Measurements from ENCODE around the gene DTYMK.

DTYMK gene

DNA sequence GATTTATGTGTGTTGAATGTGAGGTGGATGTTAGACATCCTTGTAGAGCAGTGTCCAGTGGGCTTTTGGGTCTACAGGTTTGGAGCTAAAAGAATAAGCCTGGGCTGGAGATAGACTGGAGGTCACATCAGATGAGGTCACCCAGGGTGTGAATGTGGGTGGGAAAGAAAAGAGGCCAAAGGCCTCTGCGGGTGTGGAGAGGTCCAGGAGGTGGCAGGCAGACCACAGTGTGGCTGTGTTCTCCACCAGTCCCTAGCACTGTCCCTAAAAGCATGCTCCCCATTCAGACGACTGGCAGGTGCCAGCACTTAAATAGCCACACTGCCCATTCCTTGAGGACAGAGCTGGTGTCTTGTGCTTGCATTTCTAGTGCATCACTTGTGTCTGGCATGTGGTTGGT, 45.0 kb downstream of the DTYMK start:
- Histone ChIP-seq H2BK120ac (ENCODE audit: low read depth, low read length) (no peak overlapping the region), H3K9me3 (ENCODE audit: control insufficient read depth, low read length) (no peaks in the 10 kb centered on the region), H2AK5ac (ENCODE audit: low read length, severe bottlenecking) (no peak overlapping the region), H3K4me1 (ENCODE audit: control insufficient read depth, insufficient read depth, low read depth, low read length) (peaks cover 13% of the 10 kb centered on the region), H3K36me3 (ENCODE audit: control insufficient read depth in 1 of 2, insufficient read depth in 2 of 2, low read depth in 1 of 2, low read length in 2 of 2) (peaks cover 4 to 26% of the 10 kb centered on the region in 2 experiments), H3K14ac (ENCODE audit: low read length in 2 of 2) (no peak overlapping the region), H3K4me2 (ENCODE audit: low read length, poor library complexity, severe bottlenecking) (no peak overlapping the region), H3K18ac (ENCODE audit: low read depth in 1 of 2, low read length in 2 of 2) (no peak overlapping the region), H3K9ac (ENCODE audit: low read length) (peak overlapping the region; percentile 7), H2AFZ (ENCODE audit: low read depth, low read length) (no peak overlapping the region), H3K79me1 (replicated peaks; ENCODE audit: low read length, poor library complexity, severe bottlenecking) (peaks cover 8% of the 10 kb centered on the region), H3K27ac (ENCODE audit: low read length, poor library complexity, severe bottlenecking) (no peak overlapping the region), H2BK5ac (ENCODE audit: low read depth, low read length, poor library complexity, severe bottlenecking) (no peak overlapping the region), H4K8ac (ENCODE audit: low read length) (no peak overlapping the region), H3K27me3 (ENCODE audit: control insufficient read depth in 1 of 2, insufficient read depth in 1 of 2, low read length in 2 of 2) (no peaks in the 10 kb centered on the region), H4K91ac (ENCODE audit: low read length) (no peak overlapping the region), H3K4ac (ENCODE audit: low read depth in 1 of 2, low read length in 2 of 2) (no peak overlapping the region), H3K4me3 (ENCODE audit: insufficient read depth in 1 of 2, low read depth in 1 of 2, low read length in 2 of 2) (no peak overlapping the region), H2BK15ac (ENCODE audit: low read depth, poor library complexity, severe bottlenecking) (no peak overlapping the region), H2BK12ac (ENCODE audit: low read length in 2 of 2) (no peak overlapping the region), H3K23ac (ENCODE audit: low read length in 2 of 2) (no peak overlapping the region)
- 85% methylated on average over 2 of the region's 2 CpGs for WGBS
- no peak for DNase-seq

- Histone ChIP-seq H4K8ac (ENCODE audit: low read length) (no peak overlapping the region), H2BK15ac (ENCODE audit: low read depth, poor library complexity, severe bottlenecking) (no peak overlapping the region), H3K4me1 (ENCODE audit: control insufficient read depth, insufficient read depth, low read depth, low read length) (peaks cover 15% of the 10 kb centered on the region), H3K4me3 (ENCODE audit: insufficient read depth in 1 of 2, low read depth in 1 of 2, low read length in 2 of 2) (no peak overlapping the region), H3K18ac (ENCODE audit: low read depth in 1 of 2, low read length in 2 of 2) (no peak overlapping the region), H2BK5ac (ENCODE audit: low read depth, low read length, poor library complexity, severe bottlenecking) (no peak overlapping the region), H3K9ac (ENCODE audit: low read length) (no peak overlapping the region), H3K9me3 (ENCODE audit: control insufficient read depth, low read length) (no peaks in the 10 kb centered on the region), H3K79me1 (replicated peaks; ENCODE audit: low read length, poor library complexity, severe bottlenecking) (peaks cover 5% of the 10 kb centered on the region), H2AK5ac (ENCODE audit: low read length, severe bottlenecking) (no peak overlapping the region), H3K14ac (ENCODE audit: low read length in 2 of 2) (no peak overlapping the region), H2BK120ac (ENCODE audit: low read depth, low read length) (no peak overlapping the region), H3K4ac (ENCODE audit: low read depth in 1 of 2, low read length in 2 of 2) (no peak overlapping the region), H3K27ac (ENCODE audit: low read length, poor library complexity, severe bottlenecking) (no peak overlapping the region), H3K36me3 (ENCODE audit: control insufficient read depth in 1 of 2, insufficient read depth in 2 of 2, low read depth in 1 of 2, low read length in 2 of 2) (peaks cover 4 to 21% of the 10 kb centered on the region in 2 experiments), H4K91ac (ENCODE audit: low read length) (no peak overlapping the region), H3K27me3 (ENCODE audit: control insufficient read depth in 1 of 2, insufficient read depth in 1 of 2, low read length in 2 of 2) (no peaks in the 10 kb centered on the region), H3K23ac (ENCODE audit: low read length in 2 of 2) (no peak overlapping the region), H2BK12ac (ENCODE audit: low read length in 2 of 2) (no peak overlapping the region), H3K4me2 (ENCODE audit: low read length, poor library complexity, severe bottlenecking) (no peak overlapping the region), H2AFZ (ENCODE audit: low read depth, low read length) (no peak overlapping the region)
- DNase-seq = no peak
- WGBS = 93% methylated on average over 8 of the region's 8 CpGs
These were observed 46.3 kb downstream of the DTYMK start for GRCh38 chr2:241640165-241640795.

DNA sequence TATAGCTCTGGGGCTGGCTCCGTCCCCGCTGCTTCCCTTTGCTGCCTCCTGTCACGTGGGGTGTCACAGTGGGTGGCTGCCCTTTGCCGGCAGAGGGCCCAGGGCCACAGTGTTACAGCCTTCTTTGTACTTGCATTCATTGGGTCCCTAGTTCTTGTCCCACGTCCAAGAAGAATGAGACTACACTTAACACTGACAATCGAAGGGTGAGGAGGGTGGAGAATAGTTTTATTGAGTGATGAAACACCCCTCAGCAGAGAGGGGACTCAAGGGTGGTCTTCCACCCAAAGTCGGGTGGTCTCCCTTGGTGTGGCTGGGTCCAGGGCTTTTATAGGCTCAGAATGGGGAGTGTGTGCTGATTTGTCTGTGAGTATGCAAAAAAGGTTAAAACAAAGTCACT, 47.2 kb downstream of the DTYMK start:
- Histone ChIP-seq H2AFZ (ENCODE audit: low read depth, low read length) (no peak overlapping the region), H2BK15ac (ENCODE audit: low read depth, poor library complexity, severe bottlenecking) (no peak overlapping the region), H3K18ac (ENCODE audit: low read depth in 1 of 2, low read length in 2 of 2) (no peak overlapping the region), H3K27me3 (ENCODE audit: control insufficient read depth in 1 of 2, insufficient read depth in 1 of 2, low read length in 2 of 2) (no peaks in the 10 kb centered on the region), H3K9ac (ENCODE audit: low read length) (peak overlapping the region; percentile 98), H2BK5ac (ENCODE audit: low read depth, low read length, poor library complexity, severe bottlenecking) (no peak overlapping the region), H3K36me3 (ENCODE audit: control insufficient read depth in 1 of 2, insufficient read depth in 2 of 2, low read depth in 1 of 2, low read length in 2 of 2) (peaks cover 6 to 14% of the 10 kb centered on the region in 2 experiments), H3K4me3 (ENCODE audit: insufficient read depth in 1 of 2, low read depth in 1 of 2, low read length in 2 of 2) (peak overlapping the region in 1 of 2 experiments; percentile 90), H3K79me1 (replicated peaks; ENCODE audit: low read length, poor library complexity, severe bottlenecking) (peaks cover 3% of the 10 kb centered on the region), H2BK12ac (ENCODE audit: low read length in 2 of 2) (no peak overlapping the region), H3K4ac (ENCODE audit: low read depth in 1 of 2, low read length in 2 of 2) (no peak overlapping the region), H3K23ac (ENCODE audit: low read length in 2 of 2) (no peak overlapping the region), H3K9me3 (ENCODE audit: control insufficient read depth, low read length) (no peaks in the 10 kb centered on the region), H2AK5ac (ENCODE audit: low read length, severe bottlenecking) (no peak overlapping the region), H3K14ac (ENCODE audit: low read length in 2 of 2) (no peak overlapping the region), H3K4me1 (ENCODE audit: control insufficient read depth, insufficient read depth, low read depth, low read length) (peaks cover 19% of the 10 kb centered on the region), H3K4me2 (ENCODE audit: low read length, poor library complexity, severe bottlenecking) (peak overlapping the region; percentile 38), H3K27ac (ENCODE audit: low read length, poor library complexity, severe bottlenecking) (no peak overlapping the region), H4K8ac (ENCODE audit: low read length) (peak overlapping the region; percentile 59), H4K91ac (ENCODE audit: low read length) (no peak overlapping the region), H2BK120ac (ENCODE audit: low read depth, low read length) (no peak overlapping the region)
- WGBS = 76% methylated on average over 7 of the region's 7 CpGs
- DNase-seq = no peak

DNA sequence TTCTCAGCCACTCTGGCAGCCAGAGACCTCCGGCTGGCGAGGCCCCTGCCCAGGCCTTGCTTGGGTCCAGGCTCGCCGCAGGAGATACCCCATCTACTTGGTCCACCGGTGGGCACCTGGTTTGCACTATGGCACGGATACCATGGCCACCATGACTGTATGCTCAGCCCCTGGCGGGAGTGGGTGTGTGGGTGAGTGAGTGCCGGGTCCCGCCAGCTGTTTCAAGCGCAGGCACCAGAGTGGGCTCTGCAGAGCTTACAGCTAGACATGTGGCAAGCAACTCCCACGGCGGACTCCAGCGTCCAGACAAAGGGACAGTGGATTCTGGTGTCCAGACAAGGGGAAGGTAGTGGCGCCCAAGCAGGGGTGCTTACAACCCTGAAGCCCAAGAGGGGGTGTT, 47.7 kb downstream of the DTYMK start:
- Histone ChIP-seq H4K8ac (ENCODE audit: low read length) (no peak overlapping the region), H3K27me3 (ENCODE audit: control insufficient read depth in 1 of 2, insufficient read depth in 1 of 2, low read length in 2 of 2) (no peaks in the 10 kb centered on the region), H3K14ac (ENCODE audit: low read length in 2 of 2) (no peak overlapping the region), H3K4ac (ENCODE audit: low read depth in 1 of 2, low read length in 2 of 2) (no peak overlapping the region), H2AK5ac (ENCODE audit: low read length, severe bottlenecking) (no peak overlapping the region), H3K79me1 (replicated peaks; ENCODE audit: low read length, poor library complexity, severe bottlenecking) (peaks cover 3% of the 10 kb centered on the region), H2BK120ac (ENCODE audit: low read depth, low read length) (no peak overlapping the region), H3K4me3 (ENCODE audit: insufficient read depth in 1 of 2, low read depth in 1 of 2, low read length in 2 of 2) (peak overlapping the region in 1 of 2 experiments; percentile 90), H2BK15ac (ENCODE audit: low read depth, poor library complexity, severe bottlenecking) (no peak overlapping the region), H3K9me3 (ENCODE audit: control insufficient read depth, low read length) (no peaks in the 10 kb centered on the region), H2BK12ac (ENCODE audit: low read length in 2 of 2) (no peak overlapping the region), H3K18ac (ENCODE audit: low read depth in 1 of 2, low read length in 2 of 2) (no peak overlapping the region), H2BK5ac (ENCODE audit: low read depth, low read length, poor library complexity, severe bottlenecking) (no peak overlapping the region), H3K27ac (ENCODE audit: low read length, poor library complexity, severe bottlenecking) (no peak overlapping the region), H3K36me3 (ENCODE audit: control insufficient read depth in 1 of 2, insufficient read depth in 2 of 2, low read depth in 1 of 2, low read length in 2 of 2) (peaks cover 10% of the 10 kb centered on the region in 2 experiments), H3K9ac (ENCODE audit: low read length) (peak overlapping the region; percentile 98), H4K91ac (ENCODE audit: low read length) (no peak overlapping the region), H3K23ac (ENCODE audit: low read length in 2 of 2) (no peak overlapping the region), H3K4me2 (ENCODE audit: low read length, poor library complexity, severe bottlenecking) (peak overlapping the region; percentile 13), H2AFZ (ENCODE audit: low read depth, low read length) (no peak overlapping the region), H3K4me1 (ENCODE audit: control insufficient read depth, insufficient read depth, low read depth, low read length) (peaks cover 20% of the 10 kb centered on the region)
- WGBS = 96% methylated on average over 14 of the region's 14 CpGs
- no peak for DNase-seq

Data from mesenchymal stem cell (in vitro differentiated cells and primary cell).